NCI-H128 (cell line): ENCODE measurements around the gene STING1.
"Not testable (repeated sequence)": the region's sequence is repeated elsewhere in the genome, so short reads cannot be mapped to it uniquely, and the experiment has no call there.

Experiments used
- DNase-seq: peaks from one replicate; lab custom pipeline; 2025; ENCODE audit not compliant: unreplicated experiment; lab: John Stamatoyannopoulos, UW

STING1 gene

DNA sequence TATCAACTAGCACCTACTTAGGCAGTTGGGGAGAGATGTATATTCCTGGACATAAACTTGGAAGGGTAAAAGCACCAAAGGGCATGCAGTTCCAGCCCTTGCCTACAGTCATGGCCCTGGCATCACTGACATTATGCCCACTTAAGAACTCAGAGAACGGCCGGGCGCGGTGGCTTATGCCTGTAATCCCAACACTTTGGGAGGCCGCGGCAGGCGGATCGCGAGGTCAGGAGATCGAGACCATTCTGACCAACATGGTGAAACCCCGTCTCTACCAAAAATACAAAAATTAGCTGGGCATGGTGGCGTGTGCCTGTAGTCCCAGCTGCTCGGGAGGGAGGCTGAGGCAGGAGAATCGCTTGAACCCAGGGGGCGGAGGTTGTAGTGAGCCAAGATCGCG lies 42.1 kb downstream of the STING1 start:
- DNase-seq: not testable (repeated sequence)

DNA sequence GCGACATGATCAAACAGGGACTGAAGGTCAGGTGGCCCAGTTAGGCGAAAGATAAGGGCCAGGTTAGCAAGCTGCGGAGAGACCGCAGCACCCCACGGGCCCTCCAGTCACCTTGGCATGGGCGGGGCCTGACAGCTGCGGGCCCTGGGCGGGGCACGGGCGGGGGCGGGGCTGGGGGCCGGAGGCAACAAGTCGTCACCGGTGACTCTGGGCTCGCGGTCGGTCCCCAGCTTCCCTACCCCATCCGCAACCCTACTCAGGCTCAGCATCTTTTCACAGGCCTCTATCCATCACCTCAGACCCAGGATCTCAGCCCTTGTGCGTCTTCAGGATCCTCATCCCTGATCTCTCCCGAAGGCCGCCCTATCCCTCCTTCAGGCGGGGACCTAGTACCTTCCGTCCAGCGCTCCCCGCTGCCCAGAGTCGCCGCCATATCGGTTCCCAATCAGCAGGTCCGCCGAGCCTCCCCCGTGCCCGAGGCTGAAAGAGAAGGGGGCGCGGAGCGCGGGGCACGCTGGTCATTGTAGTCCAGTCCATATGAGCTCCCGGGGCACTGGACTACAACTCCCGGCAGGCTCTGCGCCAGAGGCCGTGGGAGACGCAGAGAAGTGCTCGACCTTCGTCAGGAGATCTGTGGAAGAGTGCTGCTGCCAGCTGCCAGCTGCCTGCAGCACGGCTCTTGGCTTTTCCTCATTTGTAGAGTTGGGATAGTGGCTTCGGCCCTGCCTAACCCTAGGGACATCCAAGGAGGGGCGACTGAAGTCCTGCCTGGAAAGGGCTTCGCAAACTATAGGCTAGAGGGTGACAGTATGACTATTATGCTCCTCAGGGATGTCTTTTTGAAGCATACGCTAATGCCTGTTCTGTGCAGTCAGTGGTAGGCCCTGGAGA lies 43.3 kb downstream of the STING1 start, which contains the start of gene DNAJC18:
TSS of gene DNAJC18 (minus strand) at position 513 of the 891 bp plus-strand sequence. CDS start at position 433, 80 bp downstream.
- peak; percentile 77 for DNase-seq

DNA sequence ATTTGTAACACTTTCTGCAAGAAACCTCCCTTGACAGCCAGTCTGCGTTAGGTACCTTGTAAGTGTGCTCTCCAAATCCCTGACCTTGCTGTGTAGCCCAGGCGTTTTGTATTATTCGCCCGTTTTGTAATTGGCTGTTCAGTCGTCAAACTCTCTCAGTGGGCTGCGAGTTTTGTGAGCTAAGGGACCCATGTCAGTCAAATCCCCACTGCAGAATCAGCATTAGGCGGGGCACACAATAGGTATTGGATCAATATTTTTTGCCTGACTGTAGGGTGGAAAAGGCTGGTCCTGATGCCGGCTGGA lies 43.9 kb downstream of the STING1 start:
- no peak for DNase-seq

DNA sequence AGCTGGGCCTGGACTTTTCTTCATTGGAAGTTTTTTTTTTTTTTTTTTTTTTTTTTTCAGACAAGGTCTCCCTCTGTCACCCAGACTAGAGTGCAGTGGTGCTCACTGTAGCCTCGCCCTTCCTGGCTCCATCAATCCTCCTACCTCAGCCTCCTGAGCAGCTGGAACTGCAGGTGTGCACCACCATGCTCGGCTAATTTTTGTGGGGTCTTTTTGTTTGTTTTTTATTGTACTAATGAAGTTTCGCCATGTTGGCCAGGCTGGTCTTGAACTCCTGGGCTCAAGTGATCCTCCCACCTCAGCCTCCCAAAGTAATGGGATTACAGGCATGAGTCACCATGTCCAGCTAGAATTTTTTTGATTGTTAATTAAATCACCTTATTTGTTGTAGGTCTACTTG lies 46.9 kb downstream of the STING1 start:
- no peak for DNase-seq

DNA sequence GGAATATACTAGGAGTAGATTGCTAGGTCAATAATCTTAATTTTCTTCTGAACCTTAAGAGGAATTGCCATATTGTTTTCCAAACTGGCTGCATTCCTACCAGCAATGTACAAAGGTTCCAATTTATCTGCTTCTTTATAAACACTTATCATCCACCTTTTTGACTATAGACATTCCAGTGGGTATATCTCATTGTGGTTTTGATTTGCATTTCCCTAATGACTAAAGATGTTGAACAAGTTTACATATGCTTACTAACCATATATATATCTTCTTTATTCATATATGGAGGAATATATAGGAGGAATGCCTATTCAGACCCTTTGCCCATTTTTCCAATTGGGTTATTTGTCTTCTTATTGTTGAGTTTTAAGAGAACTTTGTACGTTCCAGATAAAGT lies 50.9 kb downstream of the STING1 start:
- DNase-seq: no peak

DNA sequence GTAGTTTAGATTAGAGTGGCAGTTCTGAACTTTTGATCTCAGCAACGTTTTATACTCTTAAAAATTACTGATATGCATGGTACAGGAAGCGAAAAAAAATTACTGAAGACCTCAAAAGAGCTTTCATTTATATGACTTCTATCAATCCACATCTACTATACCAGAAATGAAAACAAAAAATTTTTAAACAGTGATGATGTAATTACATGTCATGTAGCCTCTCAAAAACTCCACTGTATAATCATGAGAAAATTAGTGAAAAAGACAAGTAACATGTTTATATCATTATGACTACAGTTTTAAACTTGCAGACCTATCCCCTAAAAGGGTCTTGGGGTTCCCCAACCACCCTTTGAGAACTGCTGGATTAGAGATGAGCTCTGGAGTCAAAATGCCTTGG lies 52.5 kb downstream of the STING1 start:
- no peak for DNase-seq

DNA sequence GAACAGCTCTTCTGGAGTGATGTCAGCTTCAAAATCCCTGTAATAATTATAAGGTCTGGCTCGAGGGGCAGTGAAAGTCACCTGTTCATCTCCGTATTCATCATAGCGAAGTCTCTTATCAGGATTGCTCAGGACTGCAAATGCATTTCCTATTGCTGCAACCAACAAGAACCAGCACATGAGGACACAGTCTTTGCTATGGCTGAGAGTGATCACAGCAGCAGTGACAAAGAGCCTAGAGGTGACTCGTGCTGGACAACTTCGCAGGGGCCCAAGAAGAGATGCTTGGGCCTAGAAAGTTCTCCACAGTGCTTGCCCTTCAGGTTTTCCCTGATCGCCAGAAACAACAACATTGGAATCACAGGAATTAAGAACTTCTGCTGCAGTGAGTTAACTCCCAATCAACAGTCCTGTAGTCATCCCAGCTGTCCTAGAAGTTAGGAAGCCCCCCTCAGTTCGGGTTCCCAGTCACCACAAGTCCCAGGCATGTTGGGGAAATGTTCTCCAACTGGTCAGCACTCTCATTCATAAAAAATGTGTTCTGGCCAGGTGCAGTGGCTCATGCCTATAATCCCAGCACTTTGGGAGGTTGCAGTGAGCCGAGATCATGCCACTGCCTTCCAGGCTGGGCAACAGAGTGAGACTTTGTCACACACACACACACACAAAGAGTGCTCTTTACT lies 56.2 kb downstream of the STING1 start:
- no peak for DNase-seq
